ENCODE results near the gene ITGAV. TPM values are rescaled to one million over a fixed set of nuclear protein-coding genes. Genes with fewer than 3 reads are reported as not detected.

The ITGAV gene
- total and polyA plus RNA-seq, 2 donors (not counting 3 experiments of a cell fraction or from before 2014, with no cell fraction given): 61.8 to 131 TPM

GRCh38 chr2:186584053-186584452, 5.8 kb upstream of the ITGAV start:
- intact Hi-C loops (cut with micrococcal nuclease): no loop called here
- H2AFZ ChIP-seq (ENCODE audit: low read depth, low read length): no peak overlapping the region
- CTCF ChIA-PET: interaction anchor here (0.9 to 1.9 kb wide), 3 partner anchors 21 to 80 kb away, joined by 3 to 6 read pairs (median 4); no protein-coding TSS in a partner anchor

More at GRCh38 chr2:186584053-186584452, 5.8 kb upstream of the ITGAV start:
- no peaks in the 10 kb centered on the region for H3K79me2 ChIP-seq (ENCODE audit: control insufficient read depth, insufficient read depth, low read length)
- dilution Hi-C loops (cut with MboI; ENCODE audit: extremely low pct_ligation_motif_present, low sequenced_read_pairs): no loop called here
- TF ChIP-seq EZH2 (IDR thresholded peaks at IDR 0.05; ENCODE audit: borderline replicate concordance, low read depth, low read length, severe bottlenecking) (no peak), MAX (IDR thresholded peaks at IDR 0.05; ENCODE audit: insufficient read depth, insufficient read length) (no peak), POLR2A (IDR thresholded peaks at IDR 0.05; ENCODE audit: low read depth, low read length) (no peak), FOS (IDR thresholded peaks at IDR 0.05; ENCODE audit: borderline replicate concordance, insufficient read depth, low read length) (no peak), JUN (IDR thresholded peaks at IDR 0.05; ENCODE audit: borderline replicate concordance, insufficient read depth, insufficient read length, low read depth) (no peak), MYC (IDR thresholded peaks at IDR 0.05; ENCODE audit: low read depth, low read length) (no peak), CTCF (IDR thresholded peaks at IDR 0.05; ENCODE audit: extremely low read depth in 1 of 2, insufficient read depth in 1 of 2, low read depth in 1 of 2, low read length in 2 of 2) (no peak), GATA2 (IDR thresholded peaks at IDR 0.05; ENCODE audit: insufficient read depth, insufficient read length, low read depth, low read length) (no peak), POLR2AphosphoS5 (IDR thresholded peaks at IDR 0.05; ENCODE audit: insufficient read depth, low read depth, low read length) (no peak)
- FAIRE-seq: no peak
- H3K9me3 ChIP-seq (replicated peaks; ENCODE audit: control insufficient read depth, insufficient read depth, low read length): no peaks in the 10 kb centered on the region
- no peaks in the 10 kb centered on the region for H3K36me3 ChIP-seq (ENCODE audit: control insufficient read depth in 2 of 2, extremely low read depth in 1 of 2, insufficient read depth in 2 of 2, low read length in 2 of 2)
- no peaks in the 10 kb centered on the region for H4K20me1 ChIP-seq (replicated peaks; ENCODE audit: control insufficient read depth, extremely low read depth, insufficient read depth, low read length)
- POLR2A ChIA-PET: no interaction called here
- DNase-seq (ENCODE audit: low read depth, low spot score): no peak
- no TSS peak for BruUV-seq (replicated peaks)
- H3K4me2 ChIP-seq (ENCODE audit: insufficient read depth, low read length): no peak overlapping the region
- no peak overlapping the region for H3K27ac ChIP-seq (ENCODE audit: insufficient read depth, low read depth, low read length)
- H3K27me3 ChIP-seq (ENCODE audit: control insufficient read depth in 2 of 2, insufficient read depth in 2 of 2, low read length in 2 of 2): no peaks in the 10 kb centered on the region
- H3K4me3 ChIP-seq (replicated peaks in 1 of 3; ENCODE audit: insufficient read depth in 1 of 3, low read depth in 1 of 3, low read length in 3 of 3): no peak overlapping the region
- no peaks in the 10 kb centered on the region for H3K9me1 ChIP-seq (replicated peaks; ENCODE audit: control insufficient read depth, extremely low read depth, insufficient read depth, low read length)
- H3K9ac ChIP-seq (replicated peaks; ENCODE audit: extremely low read depth, insufficient read depth, low read length): no peak overlapping the region
- H3K4me1 ChIP-seq (ENCODE audit: control insufficient read depth, extremely low read depth, insufficient read depth, low read length): peaks cover 5% of the 10 kb centered on the region
